Uterus (tissue), 4 donors: ENCODE data around the gene AP4S1. TPM values are rescaled to one million over a fixed set of nuclear protein-coding genes. Genes with fewer than 3 reads are reported as not detected.

Experiments used
- DNase-seq, 2 donors: peaks; one replicate each; pipeline ENCODE4 v3.0.0-alpha.2; 2019 to 2020
- H3K27ac ChIP-seq, 2 donors: fragments of 200-600 bp; sonication (generic); 1 replicate in 1 of 2; 2 replicates in 1 of 2; pipeline ENCODE4 v1.5.1; 2016 to 2018
- H3K27me3 ChIP-seq, 2 donors: fragments of 200-600 bp; sonication (generic); one replicate each; pipeline ENCODE4 v1.5.1; 2018 to 2019; ENCODE audit warnings: control low read depth in 1 of 2
- H3K36me3 ChIP-seq, 2 donors: fragments of 200-600 bp; sonication (generic); one replicate each; pipeline ENCODE4 v1.5.1; 2019; ENCODE audit warnings: control low read depth in 1 of 2
- H3K4me1 ChIP-seq, 2 donors: fragments of 200-600 bp; sonication (generic); one replicate each; pipeline ENCODE4 v1.5.1; 2018 to 2019; ENCODE audit warnings: control low read depth in 1 of 2
- H3K4me3 ChIP-seq, 2 donors: fragments of 200-600 bp; sonication (generic); 1 replicate in 1 of 2; 2 replicates in 1 of 2; pipeline ENCODE4 v1.5.1; 2018 to 2019; ENCODE audit warnings: mild to moderate bottlenecking in 1 of 2
- H3K9me3 ChIP-seq, 2 donors: fragments of 200-600 bp; sonication (generic); one replicate each; pipeline ENCODE4 v1.5.1; 2019; ENCODE audit warnings: control low read depth in 1 of 2
- POLR2A ChIP-seq, 2 donors: fragments of 450-650 bp; IDR thresholded peaks; one replicate each; pipeline ENCODE4 v1.6.1; 2016; ENCODE audit warnings: antibody characterized with exemption in 2 of 2, mild to moderate bottlenecking in 1 of 2, moderate library complexity in 1 of 2
- intact Hi-C: fragments of 100-400 bp; cut with DNase I; formaldehyde crosslinking; loops from one replicate; pipeline ENCODE4 v1.15.1; 2023; ENCODE audit warnings: low total_unique reads
- total RNA-seq, 4 donors: library from RNA; depleted of rRNA in 3 of 4; stranded (reverse); fragments of >200 nt in 3 of 4; gene quantifications; one replicate each; pipeline versions ENCODE4 v1.1.0 to v1.2.4, GENCODE V29; 2014 to 2023
- TF ChIP-seq, protein P1 (sequence below), 4 experiments: fragments of 200-600 bp in 2 of 4; fragments of 450-650 bp in 2 of 4; sonication (generic) in 2 of 4; IDR thresholded peaks; one replicate each; pipeline ENCODE4 v1.5.1; 2016 to 2019; ENCODE audit warnings: antibody characterized with exemption in 4 of 4, mild to moderate bottlenecking in 2 of 4, moderate library complexity in 1 of 4
- donor health status: DM: yes; HTN: yes; CAD: no.

AP4S1 gene
- total RNA-seq, 4 donors from 2014 or later, result 2.3 to 30.4 (median 9.9) TPM

DNA sequence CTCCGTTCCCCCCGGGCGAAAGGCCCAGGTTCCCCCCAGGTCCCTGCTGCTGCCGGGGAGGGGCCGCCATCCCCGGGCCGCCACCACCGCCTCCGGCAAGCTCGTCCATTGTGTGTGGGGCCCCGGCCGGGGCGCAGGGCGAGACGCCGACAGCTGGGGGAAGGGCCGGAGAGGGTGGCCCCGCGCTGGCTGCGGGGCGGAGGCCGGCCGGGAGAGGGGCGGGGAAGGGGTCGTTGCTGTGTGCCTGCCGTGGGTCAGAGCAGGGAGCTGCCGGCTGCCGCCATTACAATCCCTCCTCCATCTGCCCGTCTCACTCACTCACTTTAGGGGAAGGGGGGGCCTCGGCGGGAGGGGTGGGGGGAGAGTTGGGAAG, 614 bp downstream of the AP4S1 start, which contains the start of gene STRN3:
Gene STRN3 (minus strand): TSS at position 303 of the 373 bp plus-strand sequence. CDS start 194 bp downstream, at position 109.
- TF ChIP-seq POLR2A (IDR thresholded peaks at IDR 0.05), result no peak
- TF ChIP-seq, protein P1, sequence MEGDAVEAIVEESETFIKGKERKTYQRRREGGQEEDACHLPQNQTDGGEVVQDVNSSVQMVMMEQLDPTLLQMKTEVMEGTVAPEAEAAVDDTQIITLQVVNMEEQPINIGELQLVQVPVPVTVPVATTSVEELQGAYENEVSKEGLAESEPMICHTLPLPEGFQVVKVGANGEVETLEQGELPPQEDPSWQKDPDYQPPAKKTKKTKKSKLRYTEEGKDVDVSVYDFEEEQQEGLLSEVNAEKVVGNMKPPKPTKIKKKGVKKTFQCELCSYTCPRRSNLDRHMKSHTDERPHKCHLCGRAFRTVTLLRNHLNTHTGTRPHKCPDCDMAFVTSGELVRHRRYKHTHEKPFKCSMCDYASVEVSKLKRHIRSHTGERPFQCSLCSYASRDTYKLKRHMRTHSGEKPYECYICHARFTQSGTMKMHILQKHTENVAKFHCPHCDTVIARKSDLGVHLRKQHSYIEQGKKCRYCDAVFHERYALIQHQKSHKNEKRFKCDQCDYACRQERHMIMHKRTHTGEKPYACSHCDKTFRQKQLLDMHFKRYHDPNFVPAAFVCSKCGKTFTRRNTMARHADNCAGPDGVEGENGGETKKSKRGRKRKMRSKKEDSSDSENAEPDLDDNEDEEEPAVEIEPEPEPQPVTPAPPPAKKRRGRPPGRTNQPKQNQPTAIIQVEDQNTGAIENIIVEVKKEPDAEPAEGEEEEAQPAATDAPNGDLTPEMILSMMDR (IDR thresholded peaks at IDR 0.05), result no peak
- Histone ChIP-seq H3K4me1 (peaks cover 0 to 8% of the 10 kb centered on the region in 2 donors), H3K4me3 (peak within 1 kb of the TSS; percentile 74 to 80), H3K27me3 (no peaks in the 10 kb centered on the region), H3K27ac (peak within 1 kb of the TSS; percentile 98 to 99), H3K9me3 (no peaks in the 10 kb centered on the region), H3K36me3 (no peaks in the 10 kb centered on the region)
- intact Hi-C loops, result no loop called here
- DNase-seq, result no peak

DNA sequence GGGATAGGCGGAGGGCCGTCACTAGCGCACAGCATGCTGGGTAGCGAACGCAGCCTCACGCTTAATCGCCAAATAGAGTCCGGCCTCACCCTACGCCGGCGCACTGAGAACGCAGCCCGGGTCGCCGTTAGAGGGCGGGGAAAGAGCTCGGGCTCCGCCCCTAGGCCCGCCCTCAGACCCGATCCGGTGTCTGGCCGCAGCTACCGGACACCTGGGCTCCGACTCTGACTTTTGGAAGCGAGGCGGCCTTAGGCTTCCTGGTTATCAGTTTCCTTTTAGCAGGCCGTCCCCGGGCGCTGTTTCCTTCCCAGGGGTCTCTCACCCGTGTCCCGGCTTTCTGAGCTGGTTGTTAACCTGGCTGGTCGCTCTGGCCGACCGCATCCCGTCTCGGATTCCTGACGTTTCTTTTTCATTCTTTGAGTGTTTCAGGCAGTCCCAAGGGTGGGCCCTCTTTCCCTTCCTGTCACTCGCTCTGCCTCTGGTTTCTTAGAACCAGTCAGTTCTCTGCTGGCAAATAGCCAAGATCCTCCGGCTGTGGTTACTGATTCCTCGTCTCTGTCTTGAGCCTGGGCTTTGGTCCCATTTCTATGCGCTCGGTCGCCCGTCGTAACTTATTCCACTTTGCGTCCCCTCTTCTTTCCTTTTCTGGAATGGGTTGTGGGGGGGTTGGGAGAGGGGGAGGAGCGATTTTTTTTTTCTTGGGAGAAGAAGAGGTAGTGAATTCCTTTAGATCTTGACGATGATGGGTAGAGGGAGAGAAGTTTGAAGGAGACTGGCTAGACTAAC, 1.2 kb downstream of the AP4S1 start:
- intact Hi-C loops, result no loop called here
- Histone ChIP-seq H3K36me3 (no peaks in the 10 kb centered on the region), H3K9me3 (no peaks in the 10 kb centered on the region), H3K4me3 (peak overlapping the region; percentile 74 to 80), H3K27ac (peak overlapping the region; percentile 98 to 99), H3K27me3 (no peaks in the 10 kb centered on the region), H3K4me1 (peaks cover 0 to 8% of the 10 kb centered on the region in 2 donors)
- TF ChIP-seq, protein P1 (IDR thresholded peaks at IDR 0.05), result peak in 1 of 4 experiments; percentile 10
- TF ChIP-seq POLR2A (IDR thresholded peaks at IDR 0.05), result peak; percentile 63 to 74
- DNase-seq, result peak; percentile 97 to 98

DNA sequence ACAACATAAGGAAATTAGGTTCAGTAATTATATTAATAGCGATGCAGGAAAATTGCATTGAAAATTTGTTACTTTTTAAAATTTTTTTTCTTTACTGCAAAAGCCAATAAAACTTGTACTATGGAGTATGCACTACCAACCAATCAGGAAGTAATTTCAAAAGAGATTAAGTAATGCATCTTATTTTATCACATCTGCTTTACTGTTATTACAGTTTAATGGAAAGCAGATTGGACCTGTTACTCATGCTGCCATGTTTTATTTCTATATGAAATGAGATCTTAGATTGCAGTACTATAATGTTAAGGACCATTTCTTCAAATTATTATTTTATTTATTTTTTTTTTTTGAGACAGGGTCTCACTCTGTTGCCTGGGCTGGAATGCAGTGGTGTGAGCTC, 2.4 kb downstream of the AP4S1 start:
- H3K36me3 ChIP-seq, result no peaks in the 10 kb centered on the region
- no peak overlapping the region for H3K4me3 ChIP-seq
- H3K9me3 ChIP-seq, result no peaks in the 10 kb centered on the region
- intact Hi-C loops, result no loop called here
- H3K27ac ChIP-seq, result peak overlapping the region in 1 of 2 donors; percentile 98
- DNase-seq, result no peak
- no peaks in the 10 kb centered on the region for H3K27me3 ChIP-seq
- peaks cover 0 to 8% of the 10 kb centered on the region in 2 donors for H3K4me1 ChIP-seq
- TF ChIP-seq, protein P1 (IDR thresholded peaks at IDR 0.05), result no peak
- TF ChIP-seq POLR2A (IDR thresholded peaks at IDR 0.05), result no peak

DNA sequence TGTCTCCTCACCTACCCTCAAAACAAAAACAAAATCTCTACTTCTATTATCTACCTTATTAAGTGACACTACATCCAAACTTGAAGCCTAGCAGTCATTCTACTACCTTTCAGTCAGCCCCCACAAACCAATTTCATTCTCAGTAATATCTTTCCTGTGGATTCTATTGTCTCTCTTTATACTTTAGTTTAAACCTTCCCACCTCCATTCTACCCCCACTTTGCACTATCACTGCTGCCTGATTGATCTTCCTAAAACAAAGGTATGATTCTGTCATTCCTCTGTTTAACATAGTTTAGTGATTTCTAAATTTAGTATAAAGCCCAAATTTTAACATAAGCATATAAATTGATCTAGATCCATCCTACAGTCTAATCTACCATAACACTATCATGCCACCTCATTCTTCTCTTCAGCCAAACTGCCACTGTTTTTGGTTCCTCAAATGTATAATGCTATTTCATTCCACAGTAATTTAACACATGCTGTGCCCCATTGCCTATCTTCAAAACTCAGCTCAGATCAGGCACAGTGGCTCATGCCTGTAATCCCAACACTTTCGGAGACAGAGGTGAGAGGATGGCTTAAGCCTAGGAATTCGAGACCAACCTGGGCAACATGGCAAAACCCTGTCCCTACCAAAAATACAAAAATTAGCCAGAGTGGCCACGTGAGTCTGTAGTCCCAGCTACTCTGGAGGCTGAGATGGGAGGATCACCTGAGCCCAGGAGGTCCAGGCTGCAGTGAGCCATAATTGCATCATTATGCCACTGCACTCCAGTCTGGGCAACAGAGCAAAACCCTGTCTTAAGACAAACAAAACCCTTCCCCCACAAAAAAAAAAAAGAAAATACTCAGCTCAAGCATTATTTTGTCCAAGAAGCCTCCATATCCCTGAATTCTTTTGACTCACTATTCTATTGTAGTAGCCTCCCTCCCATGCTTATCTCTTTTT, 3.8 kb downstream of the AP4S1 start:
- Histone ChIP-seq H3K4me1 (peaks cover 0 to 2% of the 10 kb centered on the region in 2 donors), H3K27me3 (no peaks in the 10 kb centered on the region), H3K36me3 (no peaks in the 10 kb centered on the region), H3K4me3 (no peak overlapping the region), H3K9me3 (no peaks in the 10 kb centered on the region), H3K27ac (no peak overlapping the region)
- no peak for DNase-seq
- intact Hi-C loops, result no loop called here
- no peak for TF ChIP-seq POLR2A (IDR thresholded peaks at IDR 0.05)

DNA sequence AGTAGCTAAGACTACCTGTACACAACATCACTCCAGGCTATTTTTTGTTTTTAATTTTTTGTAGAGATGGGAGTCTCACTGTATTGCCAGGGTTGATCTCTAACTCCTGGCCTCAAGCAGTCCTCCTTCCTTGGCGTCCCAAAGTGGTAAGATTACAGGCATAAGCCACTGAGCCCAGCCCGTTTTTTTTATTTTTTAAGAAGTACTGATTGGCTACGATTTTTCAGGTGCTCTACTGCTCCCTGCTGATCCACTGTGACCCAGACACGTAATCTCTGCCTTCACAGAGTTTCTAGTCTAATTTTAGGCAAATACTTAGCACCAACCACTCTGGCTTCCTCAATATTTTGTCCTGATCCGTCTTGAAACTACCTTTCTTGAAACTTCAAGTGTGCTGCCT, 5.0 kb downstream of the AP4S1 start:
- no peaks in the 10 kb centered on the region for H3K9me3 ChIP-seq
- TF ChIP-seq, protein P1 (IDR thresholded peaks at IDR 0.05), result no peak
- TF ChIP-seq POLR2A (IDR thresholded peaks at IDR 0.05), result no peak
- no peaks in the 10 kb centered on the region for H3K4me1 ChIP-seq
- intact Hi-C loops, result no loop called here
- no peaks in the 10 kb centered on the region for H3K36me3 ChIP-seq
- no peak overlapping the region for H3K27ac ChIP-seq
- H3K27me3 ChIP-seq, result no peaks in the 10 kb centered on the region
- DNase-seq, result no peak
- H3K4me3 ChIP-seq, result no peak overlapping the region
